ENCODE measurements around the gene PLCB4. TPM values are rescaled to one million over a fixed set of nuclear protein-coding genes. Genes with fewer than 3 reads are reported as not detected.
"Not testable (repeated sequence)": the region's sequence is repeated elsewhere in the genome, so short reads cannot be mapped to it uniquely, and the experiment has no call there.

PLCB4 gene
- total RNA-seq, 4 donors from 2014 or later: 30.7 to 61.8 (median 47.6) TPM

- Histone ChIP-seq H3K4me3 (no peak overlapping the region), H3K27ac (replicated peaks in 1 of 4) (no peak overlapping the region), H3K9me3 (peaks cover 0 to 5% (median 0%) of the 10 kb centered on the region in 4 donors), H3K4me1 (peaks cover 8 to 27% (median 13%) of the 10 kb centered on the region in 4 donors), H3K36me3 (no peaks in the 10 kb centered on the region), H3K27me3 (no peaks in the 10 kb centered on the region)
- intact Hi-C loops (cut with DNase I): no loop called here
- no peak for DNase-seq (ENCODE audit: extremely low spot score)
- no peak for TF ChIP-seq EP300 (IDR thresholded peaks at IDR 0.05)
- no peak for TF ChIP-seq POLR2A (IDR thresholded peaks at IDR 0.05; ENCODE audit: low read depth)
- no peak for TF ChIP-seq POLR2AphosphoS5 (IDR thresholded peaks at IDR 0.05)
- no peak for TF ChIP-seq CTCF (IDR thresholded peaks at IDR 0.05)
- 86% methylated on average over 3 of the region's 3 CpGs for WGBS
These were observed 81.8 kb downstream of the PLCB4 start for GRCh38 chr20:9150679-9151078.

GRCh38 chr20:9152139-9152538, 83.3 kb downstream of the PLCB4 start:
- not testable (repeated sequence) for H3K9me3 ChIP-seq

GRCh38 chr20:9154464-9155024, 85.7 kb downstream of the PLCB4 start:
- TF ChIP-seq POLR2A (IDR thresholded peaks at IDR 0.05; ENCODE audit: low read depth) (no peak), POLR2AphosphoS5 (IDR thresholded peaks at IDR 0.05) (no peak), EP300 (IDR thresholded peaks at IDR 0.05) (no peak), CTCF (IDR thresholded peaks at IDR 0.05) (no peak)
- 79% methylated on average over 1 of the region's 1 CpG for WGBS
- intact Hi-C loops (cut with DNase I): no loop called here

More at GRCh38 chr20:9152139-9152538, 83.3 kb downstream of the PLCB4 start:
- H3K27me3 ChIP-seq; DNase-seq (ENCODE audit: extremely low spot score); H3K27ac ChIP-seq (replicated peaks in 1 of 4); H3K4me3 ChIP-seq; H3K36me3 ChIP-seq; intact Hi-C loops (cut with DNase I): not testable (repeated sequence)
- no CpG with 5 or more reads among the region's 1 CpG for WGBS
- peaks cover 7 to 26% (median 14%) of the 10 kb centered on the region in 4 donors for H3K4me1 ChIP-seq

GRCh38 chr20:9156529-9157280, 87.8 kb downstream of the PLCB4 start:
- H3K27ac ChIP-seq (replicated peaks in 1 of 4): no peak overlapping the region
- no peak overlapping the region for H3K4me3 ChIP-seq
- no peak for TF ChIP-seq POLR2A (IDR thresholded peaks at IDR 0.05; ENCODE audit: low read depth)
- no peak for TF ChIP-seq CTCF (IDR thresholded peaks at IDR 0.05)
- no peak for TF ChIP-seq EP300 (IDR thresholded peaks at IDR 0.05)
- TF ChIP-seq POLR2AphosphoS5 (IDR thresholded peaks at IDR 0.05): no peak
- peaks cover 0 to 5% (median 0%) of the 10 kb centered on the region in 4 donors for H3K9me3 ChIP-seq
- no peaks in the 10 kb centered on the region for H3K27me3 ChIP-seq
- H3K36me3 ChIP-seq: no peaks in the 10 kb centered on the region
- 77% methylated on average over 4 of the region's 4 CpGs for WGBS
- no peak for DNase-seq (ENCODE audit: extremely low spot score)
- peaks cover 14 to 22% (median 19%) of the 10 kb centered on the region in 4 donors for H3K4me1 ChIP-seq
- intact Hi-C loops (cut with DNase I): no loop called here

More at GRCh38 chr20:9154464-9155024, 85.7 kb downstream of the PLCB4 start:
- Histone ChIP-seq H3K9me3 (peaks cover 0 to 5% (median 0%) of the 10 kb centered on the region in 4 donors), H3K27me3 (no peaks in the 10 kb centered on the region), H3K4me3 (no peak overlapping the region), H3K4me1 (peaks cover 0 to 14% (median 4%) of the 10 kb centered on the region in 4 donors), H3K27ac (replicated peaks in 1 of 4) (no peak overlapping the region), H3K36me3 (no peaks in the 10 kb centered on the region)
- DNase-seq (ENCODE audit: extremely low spot score): no peak

- DNase-seq (ENCODE audit: extremely low spot score): no peak
- H3K27me3 ChIP-seq: no peaks in the 10 kb centered on the region
- intact Hi-C loops (cut with DNase I): no loop called here
- H3K36me3 ChIP-seq: no peaks in the 10 kb centered on the region
- H3K4me1 ChIP-seq: peaks cover 15 to 22% (median 19%) of the 10 kb centered on the region in 4 donors
- TF ChIP-seq POLR2A (IDR thresholded peaks at IDR 0.05; ENCODE audit: low read depth) (no peak), EP300 (IDR thresholded peaks at IDR 0.05) (no peak), POLR2AphosphoS5 (IDR thresholded peaks at IDR 0.05) (no peak), CTCF (IDR thresholded peaks at IDR 0.05) (no peak)
- H3K27ac ChIP-seq (replicated peaks in 1 of 4): peak overlapping the region in 1 of 4 donors; percentile 36
- H3K4me3 ChIP-seq: peak overlapping the region in 1 of 4 donors; percentile 3
- 67% methylated on average over 6 of the region's 6 CpGs for WGBS
- no peaks in the 10 kb centered on the region for H3K9me3 ChIP-seq
These were observed 91.4 kb downstream of the PLCB4 start for GRCh38 chr20:9160331-9160730.
